ENCODE results near the gene GPR78. TPM values are rescaled to one million over a fixed set of nuclear protein-coding genes. Genes with fewer than 3 reads are reported as not detected.

Gene GPR78
- total and polyA plus RNA-seq, 2 donors: 0.05 to 0.91 TPM

GRCh38 chr4:8579526-8580320 is 469 bp upstream of the GPR78 start:
- Histone ChIP-seq H3K36me3 (ENCODE audit: control insufficient read depth in 2 of 2, insufficient read depth in 2 of 2, low read length in 1 of 2) (no peaks in the 10 kb centered on the region), H3K4me1 (ENCODE audit: control insufficient read depth in 2 of 2, insufficient read depth in 2 of 2, low read length in 2 of 2) (no peaks in the 10 kb centered on the region), H3K27me3 (ENCODE audit: control insufficient read depth in 2 of 2, insufficient read depth in 1 of 2, low read length in 1 of 2) (peaks cover 6 to 23% of the 10 kb centered on the region in 2 donors), H3K27ac (ENCODE audit: low read depth in 1 of 2, low read length in 1 of 2) (no peak overlapping the region), H3K4me3 (ENCODE audit: low read length in 2 of 2) (no peak overlapping the region), H3K9me3 (ENCODE audit: control insufficient read depth in 2 of 2, insufficient read depth in 1 of 2, low read length in 1 of 2) (no peaks in the 10 kb centered on the region)
- 39% methylated on average over 12 of the region's 12 CpGs for WGBS
- DNase-seq (ENCODE audit: low read depth in 6 of 9, low spot score in 9 of 9): no peak

- Histone ChIP-seq H3K4me1 (ENCODE audit: control insufficient read depth in 2 of 2, insufficient read depth in 2 of 2, low read length in 2 of 2) (no peaks in the 10 kb centered on the region), H3K27ac (ENCODE audit: low read depth in 1 of 2, low read length in 1 of 2) (no peak overlapping the region), H3K36me3 (ENCODE audit: control insufficient read depth in 2 of 2, insufficient read depth in 2 of 2, low read length in 1 of 2) (no peaks in the 10 kb centered on the region), H3K4me3 (ENCODE audit: low read length in 2 of 2) (no peak overlapping the region), H3K9me3 (ENCODE audit: control insufficient read depth in 2 of 2, insufficient read depth in 1 of 2, low read length in 1 of 2) (no peaks in the 10 kb centered on the region), H3K27me3 (ENCODE audit: control insufficient read depth in 2 of 2, insufficient read depth in 1 of 2, low read length in 1 of 2) (peaks cover 6 to 23% of the 10 kb centered on the region in 2 donors)
- 77% methylated on average over 66 of the region's 66 CpGs for WGBS
- no peak for DNase-seq (ENCODE audit: low read depth in 6 of 9, low spot score in 9 of 9)
Observed at GRCh38 chr4:8581094-8581861, 1.1 kb downstream of the GPR78 start.

DNA sequence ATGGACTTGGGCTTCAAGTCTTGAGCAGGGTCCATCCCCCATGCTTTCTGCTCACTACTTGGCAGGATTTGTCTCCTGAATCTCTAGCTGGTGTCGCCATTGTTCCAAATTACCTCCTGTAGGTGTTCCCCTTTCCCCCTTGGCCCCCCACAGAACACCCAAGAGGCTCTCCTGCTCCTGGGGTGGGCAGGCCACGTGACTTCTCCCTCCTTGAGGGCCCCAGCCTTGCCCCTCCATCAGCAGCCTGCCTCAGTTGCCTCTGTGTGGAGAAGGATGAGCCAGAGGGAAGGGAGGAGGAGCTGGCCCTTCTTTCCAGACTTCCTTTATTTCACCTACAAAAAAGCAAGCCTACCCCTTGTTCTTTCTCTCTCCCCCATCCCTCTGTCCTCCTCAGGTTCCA is 1.8 kb downstream of the GPR78 start:
- Histone ChIP-seq H3K4me1 (ENCODE audit: control insufficient read depth in 2 of 2, insufficient read depth in 2 of 2, low read length in 2 of 2) (no peaks in the 10 kb centered on the region), H3K27ac (ENCODE audit: low read depth in 1 of 2, low read length in 1 of 2) (no peak overlapping the region), H3K4me3 (ENCODE audit: low read length in 2 of 2) (no peak overlapping the region), H3K9me3 (ENCODE audit: control insufficient read depth in 2 of 2, insufficient read depth in 1 of 2, low read length in 1 of 2) (no peaks in the 10 kb centered on the region), H3K27me3 (ENCODE audit: control insufficient read depth in 2 of 2, insufficient read depth in 1 of 2, low read length in 1 of 2) (peaks cover 6 to 23% of the 10 kb centered on the region in 2 donors), H3K36me3 (ENCODE audit: control insufficient read depth in 2 of 2, insufficient read depth in 2 of 2, low read length in 1 of 2) (no peaks in the 10 kb centered on the region)
- WGBS: 56% methylated on average over 2 of the region's 2 CpGs
- no peak for DNase-seq (ENCODE audit: low read depth in 6 of 9, low spot score in 9 of 9)

DNA sequence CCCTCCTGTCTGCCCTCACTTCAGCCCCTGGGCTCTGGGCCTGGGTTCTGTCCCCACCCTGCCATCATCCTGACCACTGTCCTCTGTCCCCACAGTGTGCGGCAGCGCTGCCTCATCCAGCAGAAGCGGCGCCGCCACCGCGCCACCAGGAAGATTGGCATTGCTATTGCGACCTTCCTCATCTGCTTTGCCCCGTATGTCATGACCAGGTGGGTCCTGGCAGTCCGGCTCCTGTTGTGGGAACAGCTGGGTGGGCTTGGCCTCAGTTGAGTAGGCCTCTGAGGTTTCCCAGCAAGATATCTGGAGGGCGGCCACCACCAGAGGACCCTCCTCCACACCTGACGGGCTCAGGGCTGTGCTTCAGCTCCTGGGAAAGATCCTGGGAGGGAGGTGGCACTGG is 2.2 kb downstream of the GPR78 start:
- Histone ChIP-seq H3K27ac (ENCODE audit: low read depth in 1 of 2, low read length in 1 of 2) (no peak overlapping the region), H3K27me3 (ENCODE audit: control insufficient read depth in 2 of 2, insufficient read depth in 1 of 2, low read length in 1 of 2) (peaks cover 6 to 23% of the 10 kb centered on the region in 2 donors), H3K36me3 (ENCODE audit: control insufficient read depth in 2 of 2, insufficient read depth in 2 of 2, low read length in 1 of 2) (no peaks in the 10 kb centered on the region), H3K9me3 (ENCODE audit: control insufficient read depth in 2 of 2, insufficient read depth in 1 of 2, low read length in 1 of 2) (no peaks in the 10 kb centered on the region), H3K4me3 (ENCODE audit: low read length in 2 of 2) (no peak overlapping the region), H3K4me1 (ENCODE audit: control insufficient read depth in 2 of 2, insufficient read depth in 2 of 2, low read length in 2 of 2) (no peaks in the 10 kb centered on the region)
- 92% methylated on average over 12 of the region's 12 CpGs for WGBS
- no peak for DNase-seq (ENCODE audit: low read depth in 6 of 9, low spot score in 9 of 9)

GRCh38 chr4:8582941-8583654 is 2.9 kb downstream of the GPR78 start:
- no peak for DNase-seq (ENCODE audit: low read depth in 6 of 9, low spot score in 9 of 9)
- Histone ChIP-seq H3K27ac (ENCODE audit: low read depth in 1 of 2, low read length in 1 of 2) (no peak overlapping the region), H3K27me3 (ENCODE audit: control insufficient read depth in 2 of 2, insufficient read depth in 1 of 2, low read length in 1 of 2) (peaks cover 6 to 23% of the 10 kb centered on the region in 2 donors), H3K4me1 (ENCODE audit: control insufficient read depth in 2 of 2, insufficient read depth in 2 of 2, low read length in 2 of 2) (no peaks in the 10 kb centered on the region), H3K4me3 (ENCODE audit: low read length in 2 of 2) (no peak overlapping the region), H3K36me3 (ENCODE audit: control insufficient read depth in 2 of 2, insufficient read depth in 2 of 2, low read length in 1 of 2) (no peaks in the 10 kb centered on the region), H3K9me3 (ENCODE audit: control insufficient read depth in 2 of 2, insufficient read depth in 1 of 2, low read length in 1 of 2) (no peaks in the 10 kb centered on the region)
- WGBS: 81% methylated on average over 9 of the region's 9 CpGs

DNA sequence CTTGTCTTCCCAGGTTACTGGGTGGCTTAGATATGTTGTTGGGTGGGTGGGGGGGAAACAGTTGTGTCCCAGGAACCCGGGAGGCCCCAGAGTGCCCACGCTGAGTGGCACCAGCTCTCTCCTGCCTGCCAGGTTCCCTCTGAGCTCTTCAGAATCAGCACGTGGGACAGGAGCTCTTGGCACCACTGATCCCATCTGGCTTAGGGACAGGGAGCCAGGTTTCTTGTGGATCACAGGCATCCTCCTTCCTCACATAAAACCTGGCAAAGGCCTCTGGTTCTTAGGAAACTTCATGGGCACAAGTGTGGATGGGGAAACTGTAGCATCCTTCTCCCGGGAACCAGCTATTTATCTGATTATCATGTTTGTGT is 3.4 kb downstream of the GPR78 start:
- no peaks in the 10 kb centered on the region for H3K4me1 ChIP-seq (ENCODE audit: control insufficient read depth in 2 of 2, insufficient read depth in 2 of 2, low read length in 2 of 2)
- H3K27me3 ChIP-seq (ENCODE audit: control insufficient read depth in 2 of 2, insufficient read depth in 1 of 2, low read length in 1 of 2): peaks cover 6 to 23% of the 10 kb centered on the region in 2 donors
- 79% methylated on average over 4 of the region's 4 CpGs for WGBS
- no peaks in the 10 kb centered on the region for H3K36me3 ChIP-seq (ENCODE audit: control insufficient read depth in 2 of 2, insufficient read depth in 2 of 2, low read length in 1 of 2)
- H3K27ac ChIP-seq (ENCODE audit: low read depth in 1 of 2, low read length in 1 of 2): no peak overlapping the region
- no peaks in the 10 kb centered on the region for H3K9me3 ChIP-seq (ENCODE audit: control insufficient read depth in 2 of 2, insufficient read depth in 1 of 2, low read length in 1 of 2)
- no peak overlapping the region for H3K4me3 ChIP-seq (ENCODE audit: low read length in 2 of 2)
- no peak for DNase-seq (ENCODE audit: low read depth in 6 of 9, low spot score in 9 of 9)

DNA sequence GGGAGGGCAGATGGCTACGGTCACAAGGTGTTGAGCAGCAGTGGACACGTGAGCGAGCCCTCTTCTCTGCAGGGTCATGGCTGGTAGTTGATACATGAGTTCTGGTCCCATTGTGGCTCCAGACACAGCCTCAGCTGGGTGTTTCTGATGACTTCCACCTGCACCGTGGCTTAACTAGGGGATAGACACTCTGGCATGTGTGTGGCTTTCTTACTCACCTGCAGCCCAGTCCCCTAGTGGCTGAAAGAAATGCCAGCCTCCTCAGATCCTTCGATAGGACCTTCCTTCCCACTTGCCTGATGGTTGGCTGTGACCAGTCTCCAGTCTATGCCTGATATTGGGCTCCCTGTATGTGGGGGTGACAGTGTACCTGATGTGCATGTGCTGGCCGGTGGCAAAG is 5.0 kb downstream of the GPR78 start:
- no peak for DNase-seq (ENCODE audit: low read depth in 6 of 9, low spot score in 9 of 9)
- Histone ChIP-seq H3K27me3 (ENCODE audit: control insufficient read depth in 2 of 2, insufficient read depth in 1 of 2, low read length in 1 of 2) (peaks cover 6 to 23% of the 10 kb centered on the region in 2 donors), H3K9me3 (ENCODE audit: control insufficient read depth in 2 of 2, insufficient read depth in 1 of 2, low read length in 1 of 2) (no peaks in the 10 kb centered on the region), H3K27ac (ENCODE audit: low read depth in 1 of 2, low read length in 1 of 2) (no peak overlapping the region), H3K4me3 (ENCODE audit: low read length in 2 of 2) (no peak overlapping the region), H3K4me1 (ENCODE audit: control insufficient read depth in 2 of 2, insufficient read depth in 2 of 2, low read length in 2 of 2) (no peaks in the 10 kb centered on the region), H3K36me3 (ENCODE audit: control insufficient read depth in 2 of 2, insufficient read depth in 2 of 2, low read length in 1 of 2) (no peaks in the 10 kb centered on the region)
- WGBS: 58% methylated on average over 6 of the region's 6 CpGs

DNA sequence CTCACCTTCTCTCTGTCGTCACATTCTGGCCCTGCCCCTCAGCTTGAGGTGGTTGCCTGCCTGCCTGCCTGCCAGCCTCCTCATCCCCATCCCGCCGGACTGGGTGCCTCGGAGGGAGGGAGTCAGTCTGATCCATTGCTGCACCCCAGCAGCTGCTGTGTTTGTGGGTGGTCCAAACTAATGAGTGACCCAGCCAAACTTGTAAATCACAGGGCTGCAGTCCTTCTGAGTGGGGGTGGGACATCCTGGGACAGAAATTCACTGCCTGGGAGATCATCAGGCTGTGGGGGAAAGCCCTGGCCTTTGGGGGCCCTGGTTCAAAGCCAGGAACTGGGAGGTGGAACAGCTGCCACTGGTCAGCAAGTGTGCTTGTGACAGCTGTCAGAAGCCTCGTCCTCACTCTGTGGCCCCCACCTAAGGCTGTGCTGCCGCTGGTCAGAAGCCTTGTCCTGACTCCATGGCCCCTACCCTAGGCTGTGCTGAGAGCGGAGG is 5.6 kb downstream of the GPR78 start:
- no peak for DNase-seq (ENCODE audit: low read depth in 6 of 9, low spot score in 9 of 9)
- peaks cover 6 to 23% of the 10 kb centered on the region in 2 donors for H3K27me3 ChIP-seq (ENCODE audit: control insufficient read depth in 2 of 2, insufficient read depth in 1 of 2, low read length in 1 of 2)
- 75% methylated on average over 7 of the region's 7 CpGs for WGBS

GRCh38 chr4:8586246-8586645 is 6.1 kb downstream of the GPR78 start:
- Histone ChIP-seq H3K9me3 (ENCODE audit: control insufficient read depth in 2 of 2, insufficient read depth in 1 of 2, low read length in 1 of 2) (no peaks in the 10 kb centered on the region), H3K4me1 (ENCODE audit: control insufficient read depth in 2 of 2, insufficient read depth in 2 of 2, low read length in 2 of 2) (no peaks in the 10 kb centered on the region), H3K4me3 (ENCODE audit: low read length in 2 of 2) (no peak overlapping the region), H3K36me3 (ENCODE audit: control insufficient read depth in 2 of 2, insufficient read depth in 2 of 2, low read length in 1 of 2) (no peaks in the 10 kb centered on the region), H3K27ac (ENCODE audit: low read depth in 1 of 2, low read length in 1 of 2) (no peak overlapping the region), H3K27me3 (ENCODE audit: control insufficient read depth in 2 of 2, insufficient read depth in 1 of 2, low read length in 1 of 2) (peaks cover 7 to 23% of the 10 kb centered on the region in 2 donors)
- 80% methylated on average over 5 of the region's 5 CpGs for WGBS
- no peak for DNase-seq (ENCODE audit: low read depth in 6 of 9, low spot score in 9 of 9)

More for the DNA sequence above, 5.6 kb downstream of the GPR78 start:
- Histone ChIP-seq H3K4me1 (ENCODE audit: control insufficient read depth in 2 of 2, insufficient read depth in 2 of 2, low read length in 2 of 2) (no peaks in the 10 kb centered on the region), H3K36me3 (ENCODE audit: control insufficient read depth in 2 of 2, insufficient read depth in 2 of 2, low read length in 1 of 2) (no peaks in the 10 kb centered on the region), H3K9me3 (ENCODE audit: control insufficient read depth in 2 of 2, insufficient read depth in 1 of 2, low read length in 1 of 2) (no peaks in the 10 kb centered on the region), H3K4me3 (ENCODE audit: low read length in 2 of 2) (no peak overlapping the region), H3K27ac (ENCODE audit: low read depth in 1 of 2, low read length in 1 of 2) (no peak overlapping the region)

All from thymus (tissue), 11 donors.